Embryonic facial prominence (tissue), 1 donor: Measurements from ENCODE around the gene LAMA2.
A peak's percentile ranks its signal among the peaks of the same experiment; 100 is the strongest.

Experiments used
- DNase-seq: peaks from one replicate; pipeline ENCODE4 v3.0.0-alpha.2; 2016; ENCODE audit errors: extremely low spot score

LAMA2 gene

DNA sequence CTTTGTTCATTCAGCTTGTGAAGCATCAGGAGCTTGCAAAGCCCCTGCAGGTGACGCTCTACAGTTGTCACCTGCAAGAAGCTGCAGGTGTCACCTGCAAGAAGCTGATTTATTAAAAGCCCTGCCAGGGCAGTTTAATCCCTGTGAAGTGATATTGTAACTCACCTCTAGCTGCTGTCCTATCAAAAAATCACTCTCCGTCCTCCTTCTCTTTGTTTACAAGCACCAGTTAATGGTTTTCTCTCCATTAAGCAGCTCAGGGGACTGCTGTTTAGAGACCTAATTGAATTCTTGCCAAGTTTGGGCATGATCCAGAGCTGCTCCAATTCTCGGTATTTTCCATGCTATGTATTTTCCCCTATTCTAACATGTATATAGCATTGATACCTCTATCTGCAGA lies 481.1 kb downstream of the LAMA2 start:
- no peak for DNase-seq

- no peak for DNase-seq
Observed at GRCh38 chr6:129364767-129365166, 481.8 kb downstream of the LAMA2 start.

- no peak for DNase-seq
Observed at GRCh38 chr6:129368076-129368475, 485.1 kb downstream of the LAMA2 start.

DNA sequence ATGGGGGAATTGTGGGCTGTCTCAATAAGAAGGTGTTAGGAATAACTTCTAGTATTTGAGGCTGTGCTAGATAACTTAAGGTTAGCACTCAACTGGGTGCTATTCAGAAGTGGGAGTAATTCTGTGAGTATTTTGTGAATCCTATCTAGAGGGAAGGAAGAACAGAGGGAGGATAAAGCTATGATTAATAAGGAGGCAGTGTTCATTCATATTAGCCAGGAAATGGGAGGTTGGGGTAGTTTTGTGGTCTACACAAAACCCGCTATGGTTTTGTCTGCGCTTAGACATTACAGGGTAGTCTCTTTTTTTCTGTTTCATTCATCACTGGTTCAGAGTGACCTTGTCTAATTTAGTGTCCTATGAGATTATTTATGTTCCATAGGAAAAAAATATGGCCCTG lies 486.0 kb downstream of the LAMA2 start:
- no peak for DNase-seq

GRCh38 chr6:129369737-129370136 lies 486.8 kb downstream of the LAMA2 start:
- no peak for DNase-seq

DNA sequence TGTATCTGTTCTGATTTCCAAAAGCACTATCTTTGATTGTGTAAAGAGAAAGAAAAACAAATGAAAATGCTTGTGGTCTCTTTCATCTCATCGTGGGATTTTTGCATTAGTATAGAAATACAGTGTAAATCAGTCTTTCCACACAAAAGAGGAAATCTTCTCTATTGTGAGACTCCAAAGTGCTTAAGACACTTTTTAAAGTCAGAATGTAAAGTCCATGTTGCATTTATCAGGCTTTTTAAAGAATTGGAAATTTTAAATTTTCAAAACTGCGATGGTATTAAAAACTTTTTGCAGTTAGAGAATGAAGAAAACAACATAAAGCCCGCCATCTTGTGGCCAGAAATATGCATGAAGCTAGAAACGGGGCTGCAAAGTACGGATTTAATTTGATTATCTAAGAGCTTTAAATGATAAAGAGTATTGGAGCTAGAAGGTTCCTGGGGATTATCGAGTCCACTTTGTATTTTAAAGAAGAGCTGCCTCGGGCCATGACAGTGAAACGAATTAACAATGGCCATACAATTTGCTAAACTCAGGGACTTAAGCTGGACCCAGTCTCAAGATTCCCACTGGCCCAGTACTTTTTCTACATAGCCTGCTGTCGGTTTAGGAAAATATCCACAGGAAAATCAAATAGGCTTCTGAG lies 487.5 kb downstream of the LAMA2 start:
- DNase-seq, result peak; percentile 23

- no peak for DNase-seq
Observed at GRCh38 chr6:129381885-129382284, 498.9 kb downstream of the LAMA2 start.

- DNase-seq, result no peak
Observed at GRCh38 chr6:129382916-129383315, 500.0 kb downstream of the LAMA2 start.

- no peak for DNase-seq
Observed at GRCh38 chr6:129385117-129385516, 502.2 kb downstream of the LAMA2 start.

GRCh38 chr6:129390900-129391299 lies 508.0 kb downstream of the LAMA2 start:
- DNase-seq, result no peak

- DNase-seq, result no peak
Observed at GRCh38 chr6:129393654-129394053, 510.7 kb downstream of the LAMA2 start.

DNA sequence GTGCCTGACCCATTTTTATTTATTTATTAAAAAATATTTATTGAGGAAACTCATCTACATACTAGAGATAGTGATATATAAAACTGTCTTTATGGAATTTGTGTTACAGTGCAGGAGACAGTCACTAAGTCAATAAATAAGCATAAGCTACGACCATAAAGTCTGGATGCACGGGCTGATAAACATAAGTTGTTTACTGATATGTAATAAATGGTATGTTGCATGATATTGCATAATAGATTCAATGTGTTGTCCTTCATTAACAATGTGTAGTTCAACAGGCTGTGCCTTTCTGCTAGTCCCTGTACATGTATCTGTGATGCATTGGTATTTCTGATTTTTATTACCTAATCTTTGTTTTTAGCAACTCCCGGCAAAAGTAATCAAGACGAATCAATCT lies 515.8 kb downstream of the LAMA2 start:
- no peak for DNase-seq

DNA sequence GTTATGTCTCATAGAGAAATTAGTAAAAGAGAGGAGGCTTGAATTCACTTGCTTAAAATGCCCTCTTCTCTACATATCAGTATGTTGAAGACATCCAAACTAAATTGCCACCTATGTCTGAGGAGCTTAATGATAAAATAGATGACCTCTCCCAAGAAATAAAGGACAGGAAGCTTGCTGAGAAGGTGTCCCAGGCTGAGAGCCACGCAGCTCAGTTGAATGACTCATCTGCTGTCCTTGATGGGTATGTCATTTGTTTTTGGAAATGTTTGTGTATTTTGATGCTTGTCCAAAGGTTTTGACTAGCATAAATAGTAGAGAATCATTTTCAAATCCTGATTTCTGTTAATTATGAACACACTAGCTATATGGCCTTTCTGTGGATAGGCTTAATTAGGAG lies 519.3 kb downstream of the LAMA2 start:
- no peak for DNase-seq

DNA sequence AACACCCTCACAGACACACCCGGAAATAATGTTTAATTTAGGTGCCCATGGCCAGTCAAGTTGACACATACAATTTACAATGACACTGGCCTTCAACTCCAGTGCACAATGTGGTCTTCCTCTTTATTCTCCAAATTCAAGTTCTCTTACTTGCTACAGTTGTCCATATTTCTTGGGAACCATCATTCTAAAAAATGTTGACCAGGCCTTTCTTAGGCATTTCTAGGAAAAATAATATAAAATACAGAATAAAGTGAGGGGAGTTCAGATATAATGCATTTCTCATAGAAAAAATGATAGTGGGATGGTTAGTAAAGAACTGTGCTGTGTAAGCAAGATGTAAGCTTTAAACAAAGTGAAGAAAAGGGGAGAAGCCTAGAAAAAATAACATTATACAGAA lies 528.2 kb downstream of the LAMA2 start:
- no peak for DNase-seq

GRCh38 chr6:129416337-129416990 lies 533.5 kb downstream of the LAMA2 start:
- DNase-seq, result no peak

- DNase-seq, result no peak
Observed at GRCh38 chr6:129417416-129418086, 534.6 kb downstream of the LAMA2 start.

DNA sequence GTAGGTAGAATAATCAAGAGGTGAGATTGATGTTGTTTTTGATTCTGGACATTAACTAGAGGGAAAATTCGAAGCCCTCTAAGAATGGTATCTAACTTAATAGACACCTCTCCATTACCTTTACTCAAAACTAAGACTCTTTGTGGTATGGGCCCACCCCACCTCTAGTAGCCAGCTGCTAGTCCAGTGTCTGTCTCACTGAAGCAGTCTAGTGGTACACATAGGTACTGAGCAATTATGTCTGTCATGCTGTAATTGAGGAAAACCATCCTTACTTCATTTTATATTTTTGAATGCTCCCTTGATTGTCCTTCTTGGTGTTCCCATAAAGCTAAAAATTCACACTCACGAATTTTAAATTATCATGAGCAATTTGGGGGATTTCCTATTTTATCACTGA lies 536.4 kb downstream of the LAMA2 start:
- no peak for DNase-seq

DNA sequence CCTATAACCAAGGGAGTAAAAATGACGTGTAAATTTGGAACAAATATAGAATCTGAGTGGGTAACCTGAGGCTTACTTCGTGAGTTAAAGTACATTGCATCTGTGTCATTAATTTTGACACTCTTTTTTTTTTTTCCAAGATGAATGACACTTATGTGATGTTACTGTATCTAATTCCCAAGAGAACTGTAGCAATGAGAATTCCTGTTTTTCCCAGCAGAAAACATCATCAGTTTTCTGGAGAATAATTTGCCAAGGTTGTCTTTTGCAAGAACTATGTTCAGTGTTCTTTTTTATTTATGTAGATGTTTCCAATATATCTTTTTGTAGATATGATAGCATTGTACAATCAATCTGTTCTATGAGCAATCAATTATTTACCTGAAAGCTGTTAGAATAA lies 543.4 kb downstream of the LAMA2 start:
- no peak for DNase-seq

- no peak for DNase-seq
Observed at GRCh38 chr6:129429956-129430355, 547.0 kb downstream of the LAMA2 start.

DNA sequence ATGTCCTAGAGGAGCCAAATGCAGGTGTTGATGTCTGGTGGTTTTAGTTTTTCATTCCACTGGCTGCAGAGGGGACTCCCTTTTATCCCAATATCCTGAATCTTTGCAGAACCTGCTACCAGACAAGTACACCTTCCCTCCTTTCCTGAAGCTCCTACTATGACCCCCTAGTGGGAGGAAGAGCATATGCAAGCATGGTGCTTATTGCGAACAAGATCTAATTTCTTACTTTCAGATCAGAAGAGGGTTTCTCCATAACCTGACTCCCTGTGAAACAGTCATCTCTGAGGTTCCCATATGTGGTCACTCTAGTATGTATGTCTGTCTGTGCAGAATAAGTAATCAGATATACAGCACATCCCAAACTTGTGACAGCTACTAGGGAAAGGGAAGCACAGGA lies 549.8 kb downstream of the LAMA2 start:
- DNase-seq, result no peak

- no peak for DNase-seq
Observed at GRCh38 chr6:129434091-129434490, 551.2 kb downstream of the LAMA2 start.

DNA sequence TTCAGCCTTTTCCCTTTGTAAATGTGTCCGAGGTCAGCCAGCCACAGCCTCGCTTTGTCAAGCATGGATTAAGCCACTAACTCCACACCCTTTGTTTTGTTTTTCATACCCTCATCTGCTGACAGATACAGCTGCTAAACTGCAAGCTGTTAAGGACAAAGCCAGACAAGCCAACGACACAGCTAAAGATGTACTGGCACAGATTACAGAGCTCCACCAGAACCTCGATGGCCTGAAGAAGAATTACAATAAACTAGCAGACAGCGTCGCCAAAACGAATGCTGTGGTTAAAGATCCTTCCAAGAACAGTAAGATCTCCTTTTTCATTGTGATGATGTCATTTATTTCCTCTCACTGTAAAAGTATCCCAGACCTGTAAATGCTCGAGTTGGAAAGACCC lies 557.8 kb downstream of the LAMA2 start:
- no peak for DNase-seq

DNA sequence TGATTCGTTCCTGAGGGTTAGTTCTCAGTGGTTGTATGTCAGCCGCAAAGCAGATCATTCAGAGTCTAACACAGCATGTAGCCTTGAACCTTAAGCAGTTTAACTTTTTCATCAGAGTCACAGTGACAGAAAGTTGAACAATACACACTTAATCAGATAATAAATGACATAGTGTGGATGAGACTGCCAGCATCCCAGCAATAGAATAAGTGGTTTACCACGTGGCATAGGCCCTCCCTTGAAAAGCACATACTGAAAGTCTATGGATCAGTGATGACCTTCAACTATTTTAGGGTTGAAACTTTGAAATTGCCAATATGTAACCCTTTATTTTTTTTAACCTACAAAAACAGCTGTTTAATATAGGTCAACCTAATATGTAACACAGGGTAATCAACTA lies 561.7 kb downstream of the LAMA2 start:
- no peak for DNase-seq
